Endothelial cell of umbilical vein (primary cell): ENCODE results near the gene ZNF205.

ENCODE experiments used
- EZH2 ChIP-seq: IDR thresholded peaks from 2 replicates; pipeline ENCODE4 v1.6.1; 2012; ENCODE audit warnings: borderline replicate concordance, low read depth, mild to moderate bottlenecking, moderate library complexity, low read length, inconsistent platforms; ENCODE audit not compliant: severe bottlenecking
- MYC ChIP-seq: IDR thresholded peaks from one replicate; pipeline ENCODE4 v1.6.1; 2011; ENCODE audit warnings: mild to moderate bottlenecking, low read depth, low read length
- POLR2A ChIP-seq: IDR thresholded peaks from 2 replicates; pipeline ENCODE4 v1.6.1; 2012; ENCODE audit warnings: low read depth, mild to moderate bottlenecking, control low read depth, low read length
- TF ChIP-seq, protein P1 (sequence below): IDR thresholded peaks from 2 replicates; pipeline ENCODE4 v1.6.1; 2011; ENCODE audit not compliant: insufficient read depth, insufficient read length
- TF ChIP-seq, protein P2 (sequence below), 2 donors: IDR thresholded peaks; 1 replicate in 1 of 2; 2 replicates in 1 of 2; pipeline ENCODE4 v1.5.1; 2011; ENCODE audit warnings: low read length in 2 of 2, mild to moderate bottlenecking in 2 of 2, moderate library complexity in 2 of 2, control low read depth in 1 of 2, inconsistent platforms in 1 of 2, low read depth in 1 of 2; ENCODE audit not compliant: insufficient read depth in 1 of 2; ENCODE audit errors: extremely low read depth in 1 of 2

DNA sequence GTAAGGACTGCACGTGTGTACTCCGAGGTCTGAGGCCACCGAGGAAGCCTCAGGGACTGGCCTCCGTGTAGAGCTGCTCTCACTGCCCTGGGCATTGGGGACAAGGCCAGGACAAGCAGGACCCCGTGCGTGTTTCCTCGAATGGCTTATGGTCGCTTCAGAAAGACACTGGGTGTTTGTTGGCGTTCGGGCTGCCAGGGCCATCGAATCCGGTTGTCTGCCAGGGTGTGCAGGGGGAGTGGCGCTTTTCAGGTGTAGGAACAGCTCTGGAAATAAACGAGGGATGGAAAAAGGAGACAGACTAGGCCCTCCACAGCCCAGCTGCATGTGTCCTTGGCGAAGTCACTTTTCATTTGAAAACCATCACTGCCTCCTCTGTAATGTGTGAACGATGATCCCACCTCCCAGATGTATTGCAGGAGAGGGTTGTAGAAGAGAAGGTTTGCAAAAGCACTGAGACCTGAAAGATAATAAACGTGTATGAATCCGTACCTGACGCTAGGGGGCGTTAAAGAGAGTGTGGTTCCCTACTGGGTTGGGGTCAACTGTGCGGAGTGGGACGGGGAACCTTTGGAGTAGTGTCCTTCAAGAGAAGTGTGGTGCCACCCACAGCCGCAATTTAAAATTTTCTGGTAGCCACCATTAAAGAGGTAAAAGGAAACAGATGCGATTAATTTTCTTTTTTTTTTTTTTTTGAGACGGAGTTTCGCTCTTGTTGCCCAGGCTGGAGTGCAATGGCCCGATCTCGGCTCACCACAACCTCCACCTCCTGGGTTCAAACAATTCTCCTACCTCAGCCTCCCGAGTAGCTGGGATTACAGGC is 11.2 kb upstream of the ZNF205 start:
- TF ChIP-seq POLR2A (no peak), EZH2 (no peak), MYC (no peak)
- TF ChIP-seq, protein P1, sequence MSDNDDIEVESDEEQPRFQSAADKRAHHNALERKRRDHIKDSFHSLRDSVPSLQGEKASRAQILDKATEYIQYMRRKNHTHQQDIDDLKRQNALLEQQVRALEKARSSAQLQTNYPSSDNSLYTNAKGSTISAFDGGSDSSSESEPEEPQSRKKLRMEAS = no peak
- TF ChIP-seq, protein P2, sequence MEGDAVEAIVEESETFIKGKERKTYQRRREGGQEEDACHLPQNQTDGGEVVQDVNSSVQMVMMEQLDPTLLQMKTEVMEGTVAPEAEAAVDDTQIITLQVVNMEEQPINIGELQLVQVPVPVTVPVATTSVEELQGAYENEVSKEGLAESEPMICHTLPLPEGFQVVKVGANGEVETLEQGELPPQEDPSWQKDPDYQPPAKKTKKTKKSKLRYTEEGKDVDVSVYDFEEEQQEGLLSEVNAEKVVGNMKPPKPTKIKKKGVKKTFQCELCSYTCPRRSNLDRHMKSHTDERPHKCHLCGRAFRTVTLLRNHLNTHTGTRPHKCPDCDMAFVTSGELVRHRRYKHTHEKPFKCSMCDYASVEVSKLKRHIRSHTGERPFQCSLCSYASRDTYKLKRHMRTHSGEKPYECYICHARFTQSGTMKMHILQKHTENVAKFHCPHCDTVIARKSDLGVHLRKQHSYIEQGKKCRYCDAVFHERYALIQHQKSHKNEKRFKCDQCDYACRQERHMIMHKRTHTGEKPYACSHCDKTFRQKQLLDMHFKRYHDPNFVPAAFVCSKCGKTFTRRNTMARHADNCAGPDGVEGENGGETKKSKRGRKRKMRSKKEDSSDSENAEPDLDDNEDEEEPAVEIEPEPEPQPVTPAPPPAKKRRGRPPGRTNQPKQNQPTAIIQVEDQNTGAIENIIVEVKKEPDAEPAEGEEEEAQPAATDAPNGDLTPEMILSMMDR (IDR thresholded peaks at IDR 0.05; ENCODE audit: extremely low read depth in 1 of 2, insufficient read depth in 1 of 2, low read depth in 1 of 2, low read length in 2 of 2) = peak; percentile 48 to 59
